Stimulated activated CD4-positive, alpha-beta T cell treated with anti-CD3 and anti-CD28 coated beads, Interleukin-4, amount 100 ng/mL, for 4 hours (primary cell): ENCODE results near the gene NMB.
A peak's percentile ranks its signal among the peaks of the same experiment; 100 is the strongest.
"Not testable (repeated sequence)": the region's sequence is repeated elsewhere in the genome, so short reads cannot be mapped to it uniquely, and the experiment has no call there.

Experiments
- DNase-seq, 2 experiments: peaks; one replicate each; pipeline ENCODE4 v3.0.0-alpha.2; 2020

NMB gene

GRCh38 chr15:84654689-84655453, 3.1 kb downstream of the NMB start:
- DNase-seq: peak; percentile 71 to 79

- peak; percentile 95 to 97 for DNase-seq
Measured at GRCh38 chr15:84653910-84654688, 3.9 kb downstream of the NMB start, which contains the start of gene WDR73. TSS of gene WDR73 (minus strand) at chr15:84654283. CDS start at chr15:84654274, 9 bp downstream.

- DNase-seq: no peak
Measured at GRCh38 chr15:84653584-84653909, 4.5 kb downstream of the NMB start.

- no peak for DNase-seq
Measured at GRCh38 chr15:84649706-84650105, 8.3 kb downstream of the NMB start.

- no peak for DNase-seq
Measured at GRCh38 chr15:84648539-84648938, 9.5 kb downstream of the NMB start.

- no peak for DNase-seq
Measured at GRCh38 chr15:84647726-84648125, 10.3 kb downstream of the NMB start.

GRCh38 chr15:84645997-84646396, 12.0 kb downstream of the NMB start:
- DNase-seq: no peak

- no peak for DNase-seq
Measured at GRCh38 chr15:84645496-84645895, 12.5 kb downstream of the NMB start.

GRCh38 chr15:84643838-84644237, 14.2 kb downstream of the NMB start:
- no peak for DNase-seq

- not testable (repeated sequence) for DNase-seq
Measured at GRCh38 chr15:84642640-84643039, 15.4 kb downstream of the NMB start.

GRCh38 chr15:84641871-84642270, 16.1 kb downstream of the NMB start:
- not testable (repeated sequence) for DNase-seq

GRCh38 chr15:84638103-84638502, 19.9 kb downstream of the NMB start:
- no peak for DNase-seq

GRCh38 chr15:84634228-84634837, 23.7 kb downstream of the NMB start:
- DNase-seq: no peak

- peak; percentile 63 to 71 for DNase-seq
Measured at GRCh38 chr15:84633311-84634227, 24.4 kb downstream of the NMB start.

GRCh38 chr15:84631706-84632272, 26.2 kb downstream of the NMB start:
- DNase-seq: no peak

- DNase-seq: no peak
Measured at GRCh38 chr15:84629033-84629432, 29.0 kb downstream of the NMB start.

GRCh38 chr15:84625123-84625522, 32.9 kb downstream of the NMB start:
- no peak for DNase-seq

GRCh38 chr15:84624359-84624758, 33.6 kb downstream of the NMB start:
- no peak for DNase-seq

- no peak for DNase-seq
Measured at GRCh38 chr15:84621358-84621979, 36.5 kb downstream of the NMB start.

- DNase-seq: no peak
Measured at GRCh38 chr15:84620626-84621025, 37.4 kb downstream of the NMB start.

GRCh38 chr15:84616235-84616634, 41.8 kb downstream of the NMB start:
- DNase-seq: no peak

GRCh38 chr15:84611631-84612030, 46.4 kb downstream of the NMB start:
- DNase-seq: no peak
